Urinary bladder (tissue), 4 donors: ENCODE results near the gene LTA4H. TPM values are rescaled to one million over a fixed set of nuclear protein-coding genes. Genes with fewer than 3 reads are reported as not detected.

Source experiments
- DNase-seq: peaks from one replicate; pipeline ENCODE4 v3.0.0-alpha.2; 2015; ENCODE audit errors: extremely low spot score
- H3K27ac ChIP-seq: one replicate; pipeline ENCODE4 v1.5.1; 2013; ENCODE audit warnings: low read depth, mild to moderate bottlenecking, moderate library complexity
- H3K36me3 ChIP-seq: one replicate; pipeline ENCODE4 v1.6.1; 2013; ENCODE audit warnings: mild to moderate bottlenecking, moderate library complexity; ENCODE audit not compliant: insufficient read depth
- H3K4me1 ChIP-seq: one replicate; pipeline ENCODE4 v1.6.1; 2013; ENCODE audit warnings: mild to moderate bottlenecking, moderate library complexity; ENCODE audit not compliant: insufficient read depth
- H3K4me3 ChIP-seq: one replicate; pipeline ENCODE4 v1.5.1; 2013; ENCODE audit warnings: low read depth, low read length
- WGBS: extraction: QIAGEN DNeasy Blood & Tissue Kit; methylation state at CpG from one replicate; pipeline ENCODE4 v1.1.7; 2013; 5-methylcytosine and 5-hydroxymethylcytosine counted together
- polyA plus RNA-seq: library from polyadenylated mRNA; stranded (reverse); fragments of 200-250 nt; gene quantifications from one replicate; pipeline ENCODE4 v1.2.3, GENCODE V29; 2013
- total RNA-seq: library from RNA; depleted of rRNA; stranded (reverse); fragments of >200 nt; gene quantifications from one replicate; pipeline ENCODE4 v1.2.3, GENCODE V29; 2014
- donor health status: healthy with polysubstance abuse.
- donor health status: healthy.

The LTA4H gene
- 79.3 TPM for total RNA-seq
- 55.3 TPM for polyA plus RNA-seq

GRCh38 chr12:96035283-96036236 lies at the start of gene LTA4H:
TSS of gene LTA4H (minus strand) at chr12:96035587. CDS start at chr12:96035519, 68 bp downstream.
- Histone ChIP-seq H3K27ac (peak within 1 kb of the TSS; percentile 69), H3K36me3 (no peaks in the 10 kb centered on the region), H3K4me3 (peak within 1 kb of the TSS; percentile 74), H3K4me1 (no peaks in the 10 kb centered on the region)
- under 1% methylated on average over 55 of the region's 55 CpGs for WGBS
- DNase-seq = peak; percentile 97

- DNase-seq = no peak
- 98% methylated on average over 2 of the region's 2 CpGs for WGBS
- no peaks in the 10 kb centered on the region for H3K36me3 ChIP-seq
- no peaks in the 10 kb centered on the region for H3K4me1 ChIP-seq
- H3K27ac ChIP-seq = no peak overlapping the region
- no peak overlapping the region for H3K4me3 ChIP-seq
Observed at GRCh38 chr12:96084624-96085023, 49.2 kb upstream of the LTA4H start.

- 89% methylated on average over 9 of the region's 9 CpGs for WGBS
- DNase-seq = no peak
- Histone ChIP-seq H3K36me3 (no peaks in the 10 kb centered on the region), H3K4me1 (no peaks in the 10 kb centered on the region), H3K4me3 (no peak overlapping the region), H3K27ac (no peak overlapping the region)
Observed at GRCh38 chr12:96083020-96083719, 47.8 kb upstream of the LTA4H start.

DNA sequence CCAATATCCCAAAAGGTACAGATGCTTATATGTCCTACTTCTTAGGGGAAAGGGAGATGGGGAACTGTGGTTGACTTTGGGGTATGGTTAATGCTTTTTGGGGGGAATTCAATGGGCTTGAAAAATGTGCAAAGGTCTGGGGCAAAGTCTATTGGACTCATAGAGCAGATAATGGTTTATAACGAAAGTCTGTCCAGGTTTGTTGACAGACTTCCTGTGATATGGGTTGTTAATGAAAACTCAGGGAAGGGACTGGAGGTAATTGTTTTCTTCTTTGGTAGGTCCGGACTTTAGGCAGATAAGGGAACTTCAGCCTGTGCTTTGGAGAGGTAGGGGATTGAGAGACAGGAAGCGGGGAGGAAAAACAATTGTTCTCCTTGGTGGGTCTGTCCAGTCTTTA lies 46.2 kb upstream of the LTA4H start:
- Histone ChIP-seq H3K27ac (no peak overlapping the region), H3K36me3 (no peaks in the 10 kb centered on the region), H3K4me3 (no peak overlapping the region), H3K4me1 (no peaks in the 10 kb centered on the region)
- WGBS = 82% methylated on average over 3 of the region's 3 CpGs
- no peak for DNase-seq

DNA sequence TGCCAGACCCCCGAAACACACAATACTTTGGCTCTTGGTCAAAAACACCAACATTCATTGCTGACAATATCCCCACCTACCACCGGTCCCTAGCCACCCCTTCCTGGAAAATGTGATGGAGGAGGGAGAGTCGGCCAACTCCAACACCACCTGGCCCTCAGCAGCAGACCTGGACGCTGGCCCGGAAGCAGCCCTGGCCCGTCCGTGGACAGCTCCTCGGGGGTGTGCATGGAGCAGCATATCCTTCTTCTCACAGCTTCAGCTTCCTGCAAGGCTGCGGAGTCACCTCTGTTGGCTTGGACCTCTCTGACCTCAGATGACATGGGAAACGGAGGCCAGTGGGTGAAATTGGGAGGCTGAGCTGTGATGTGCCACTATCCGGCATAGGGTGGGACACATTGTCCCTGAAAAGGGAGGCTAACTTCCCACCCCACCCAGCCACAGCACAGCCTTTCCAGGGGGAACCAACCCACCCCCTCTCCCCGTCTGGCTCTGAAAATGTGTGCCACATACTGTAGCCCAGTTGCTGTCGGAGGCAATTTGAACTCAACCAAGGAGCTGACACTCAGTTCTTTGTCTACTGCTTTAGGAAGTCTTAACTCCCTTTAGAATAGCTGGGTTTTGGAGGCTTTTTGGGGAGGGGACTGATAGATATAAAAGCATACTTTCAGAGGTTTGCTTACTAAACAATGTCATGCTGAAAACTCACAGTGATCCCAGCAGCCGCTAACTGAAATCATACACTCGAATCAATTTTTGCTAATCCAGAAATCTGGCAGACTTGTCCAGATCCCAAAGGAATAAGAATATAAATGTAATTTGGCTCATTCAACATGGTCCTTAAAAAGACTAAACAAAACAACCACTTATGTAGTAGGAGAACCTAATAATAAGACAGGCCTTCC lies 43.1 kb upstream of the LTA4H start:
- peak; percentile 26 for DNase-seq
- 19% methylated on average over 15 of the region's 15 CpGs for WGBS
- H3K4me3 ChIP-seq = no peak overlapping the region
- H3K27ac ChIP-seq = no peak overlapping the region
- H3K4me1 ChIP-seq = no peaks in the 10 kb centered on the region
- H3K36me3 ChIP-seq = no peaks in the 10 kb centered on the region

DNA sequence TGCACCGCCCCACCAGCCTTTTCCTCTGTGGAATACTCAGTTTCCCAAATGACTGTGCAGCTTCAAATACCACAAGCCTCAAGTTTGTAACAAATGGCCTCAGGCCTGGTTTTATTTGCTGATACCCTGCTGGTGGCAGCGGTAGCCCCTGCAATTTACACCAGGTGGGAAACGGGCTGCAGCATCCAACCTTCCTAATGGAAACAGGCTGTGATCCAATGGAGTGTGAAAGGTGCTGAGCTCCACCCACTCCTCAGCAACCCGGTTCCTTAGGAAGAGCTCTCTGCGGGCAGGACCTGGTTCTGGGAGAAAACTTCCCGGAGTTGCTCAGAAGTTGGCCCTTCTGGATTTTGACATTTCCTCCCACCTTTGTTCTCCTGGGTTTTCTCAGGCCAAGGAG lies 41.7 kb upstream of the LTA4H start:
- H3K4me3 ChIP-seq = no peak overlapping the region
- no peaks in the 10 kb centered on the region for H3K4me1 ChIP-seq
- DNase-seq = no peak
- no peak overlapping the region for H3K27ac ChIP-seq
- 75% methylated on average over 6 of the region's 6 CpGs for WGBS
- no peaks in the 10 kb centered on the region for H3K36me3 ChIP-seq

GRCh38 chr12:96075560-96075959 lies 40.2 kb upstream of the LTA4H start:
- Histone ChIP-seq H3K4me1 (no peaks in the 10 kb centered on the region), H3K27ac (no peak overlapping the region), H3K4me3 (no peak overlapping the region), H3K36me3 (no peaks in the 10 kb centered on the region)
- DNase-seq = no peak
- 74% methylated on average over 2 of the region's 2 CpGs for WGBS

- DNase-seq = peak; percentile 36
- Histone ChIP-seq H3K36me3 (no peaks in the 10 kb centered on the region), H3K27ac (no peak overlapping the region), H3K4me3 (no peak overlapping the region), H3K4me1 (no peaks in the 10 kb centered on the region)
- WGBS = 70% methylated on average over 7 of the region's 7 CpGs
Observed at GRCh38 chr12:96073346-96074330, 38.3 kb upstream of the LTA4H start.

GRCh38 chr12:96070670-96071279 lies 35.4 kb upstream of the LTA4H start:
- no peaks in the 10 kb centered on the region for H3K36me3 ChIP-seq
- H3K4me1 ChIP-seq = no peaks in the 10 kb centered on the region
- no peak for DNase-seq
- no peak overlapping the region for H3K27ac ChIP-seq
- 49% methylated on average over 7 of the region's 7 CpGs for WGBS
- no peak overlapping the region for H3K4me3 ChIP-seq

DNA sequence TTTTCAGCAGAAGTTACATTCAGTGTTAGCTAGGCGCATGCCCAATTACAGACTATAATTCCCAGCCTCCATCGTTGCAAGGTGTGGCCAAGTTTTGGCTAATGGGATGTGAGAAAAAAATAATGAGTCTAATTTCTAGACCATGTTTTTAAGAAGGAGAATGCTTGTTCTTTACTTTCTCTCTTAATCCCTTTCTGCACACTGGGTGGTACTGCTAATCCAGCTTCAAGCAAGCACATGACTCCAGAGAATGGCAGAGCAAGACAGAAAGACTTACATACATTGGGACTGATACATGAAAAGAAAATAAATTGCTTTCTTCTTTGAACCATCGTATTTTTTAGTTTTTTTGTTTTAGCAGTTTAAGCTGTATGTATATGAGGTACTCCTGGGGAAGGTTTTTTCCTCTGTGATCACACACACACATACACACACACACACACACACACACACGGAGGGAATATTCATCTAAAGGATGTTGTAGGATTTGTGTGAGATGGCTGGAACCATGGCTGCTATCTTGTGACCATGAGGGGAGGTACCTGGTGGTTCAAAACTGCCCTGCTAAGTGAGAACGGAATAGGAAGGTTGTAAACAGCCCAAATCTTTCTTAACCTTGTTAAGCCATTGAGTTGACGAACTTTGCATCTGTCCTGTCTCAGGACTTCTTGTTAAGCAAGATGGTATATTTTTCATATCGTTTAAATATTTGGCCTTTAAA lies 34.3 kb upstream of the LTA4H start:
- WGBS = 89% methylated on average over 7 of the region's 7 CpGs
- no peaks in the 10 kb centered on the region for H3K36me3 ChIP-seq

GRCh38 chr12:96068636-96069035 lies 33.2 kb upstream of the LTA4H start:
- Histone ChIP-seq H3K4me1 (no peaks in the 10 kb centered on the region), H3K27ac (no peak overlapping the region), H3K4me3 (no peak overlapping the region), H3K36me3 (no peaks in the 10 kb centered on the region)
- WGBS = 91% methylated on average over 2 of the region's 2 CpGs
- DNase-seq = no peak

More for the DNA sequence above, 34.3 kb upstream of the LTA4H start:
- Histone ChIP-seq H3K4me1 (no peaks in the 10 kb centered on the region), H3K27ac (no peak overlapping the region), H3K4me3 (no peak overlapping the region)
- no peak for DNase-seq
